ENCODE results near the gene HMGN1. TPM values are rescaled to one million over a fixed set of nuclear protein-coding genes. Genes with fewer than 3 reads are reported as not detected.

HMGN1 gene
- total RNA-seq, 2 donors from 2014 or later, result 526 to 626 TPM

GRCh38 chr21:39313571-39314142 lies 35.2 kb downstream of the HMGN1 start, which contains the start of gene BRWD1:
BRWD1 (minus strand) TSS chr21:39313632; CDS start chr21:39313491, 141 bp downstream.
- Mint-ChIP-seq H3K4me1 (peaks cover 13% of the 10 kb centered on the region), H3K27ac (peak within 1 kb of the TSS; percentile 97), H3K36me3 (ENCODE audit: low read depth) (peaks cover 41% of the 10 kb centered on the region), H3K4me3 (peak within 1 kb of the TSS; percentile 74), H3K27me3 (ENCODE audit: insufficient read depth) (no peaks in the 10 kb centered on the region), H3K9me3 (no peaks in the 10 kb centered on the region)
- Histone ChIP-seq H3K36me3 (ENCODE audit: control insufficient read depth, insufficient read depth, low read length) (peaks cover 29% of the 10 kb centered on the region), H3K27me3 (ENCODE audit: control insufficient read depth, insufficient read depth, low read length, poor library complexity, severe bottlenecking) (no peaks in the 10 kb centered on the region), H3K4me1 (ENCODE audit: control insufficient read depth, insufficient read depth, low read length) (no peaks in the 10 kb centered on the region), H3K9ac (ENCODE audit: extremely low read depth, low read length, poor library complexity, severe bottlenecking) (peak within 1 kb of the TSS; percentile 88), H3K9me3 (ENCODE audit: control insufficient read depth, low read length) (no peaks in the 10 kb centered on the region), H3K27ac (ENCODE audit: low read depth, low read length) (peak within 1 kb of the TSS; percentile 98), H3K4me3 (ENCODE audit: low read length) (peak within 1 kb of the TSS; percentile 89)
- TF ChIP-seq CTCF (conservative IDR thresholded peaks at IDR 0.05), result peak; percentile 61
- DNase-seq, result peak; percentile 91
- 0% methylated on average over 29 to 78 of the region's 78 CpGs for WGBS, 2 experiments (ENCODE audit: insufficient coverage in 1 of 2, insufficient read length in 1 of 2)

GRCh38 chr21:39313042-39313570 lies 35.8 kb downstream of the HMGN1 start:
- H3K27ac ChIP-seq (ENCODE audit: low read depth, low read length), result peak overlapping the region; percentile 98
- Mint-ChIP-seq H3K4me1 (peaks cover 16% of the 10 kb centered on the region), H3K9me3 (no peaks in the 10 kb centered on the region), H3K27me3 (ENCODE audit: insufficient read depth) (no peaks in the 10 kb centered on the region), H3K4me3 (peak overlapping the region; percentile 74), H3K36me3 (ENCODE audit: low read depth) (peaks cover 38% of the 10 kb centered on the region), H3K27ac (no peak overlapping the region)
- DNase-seq, result no peak
- H3K9ac ChIP-seq (ENCODE audit: extremely low read depth, low read length, poor library complexity, severe bottlenecking), result peak overlapping the region; percentile 88
- H3K9me3 ChIP-seq (ENCODE audit: control insufficient read depth, low read length), result no peaks in the 10 kb centered on the region
- no peaks in the 10 kb centered on the region for H3K4me1 ChIP-seq (ENCODE audit: control insufficient read depth, insufficient read depth, low read length)
- peak overlapping the region; percentile 89 for H3K4me3 ChIP-seq (ENCODE audit: low read length)
- H3K27me3 ChIP-seq (ENCODE audit: control insufficient read depth, insufficient read depth, low read length, poor library complexity, severe bottlenecking), result no peaks in the 10 kb centered on the region
- 0% methylated on average over 4 to 71 of the region's 71 CpGs for WGBS, 2 experiments (ENCODE audit: insufficient coverage in 1 of 2, insufficient read length in 1 of 2)
- H3K36me3 ChIP-seq (ENCODE audit: control insufficient read depth, insufficient read depth, low read length), result peaks cover 32% of the 10 kb centered on the region
- no peak for TF ChIP-seq CTCF (conservative IDR thresholded peaks at IDR 0.05)

GRCh38 chr21:39312112-39313041 lies 36.5 kb downstream of the HMGN1 start:
- 3 to 84% methylated on average over 2 to 63 of the region's 65 CpGs for WGBS, 2 experiments (ENCODE audit: insufficient coverage in 1 of 2, insufficient read length in 1 of 2)
- peak overlapping the region; percentile 84 for H3K27ac Mint-ChIP-seq
- Histone ChIP-seq H3K27me3 (ENCODE audit: control insufficient read depth, insufficient read depth, low read length, poor library complexity, severe bottlenecking) (no peaks in the 10 kb centered on the region), H3K9ac (ENCODE audit: extremely low read depth, low read length, poor library complexity, severe bottlenecking) (no peak overlapping the region), H3K4me3 (ENCODE audit: low read length) (peak overlapping the region; percentile 80), H3K27ac (ENCODE audit: low read depth, low read length) (no peak overlapping the region), H3K9me3 (ENCODE audit: control insufficient read depth, low read length) (no peaks in the 10 kb centered on the region), H3K36me3 (ENCODE audit: control insufficient read depth, insufficient read depth, low read length) (peaks cover 39% of the 10 kb centered on the region), H3K4me1 (ENCODE audit: control insufficient read depth, insufficient read depth, low read length) (no peaks in the 10 kb centered on the region)
- no peaks in the 10 kb centered on the region for H3K27me3 Mint-ChIP-seq (ENCODE audit: insufficient read depth)
- H3K9me3 Mint-ChIP-seq, result no peaks in the 10 kb centered on the region
- H3K4me1 Mint-ChIP-seq, result peaks cover 16% of the 10 kb centered on the region
- TF ChIP-seq CTCF (conservative IDR thresholded peaks at IDR 0.05), result no peak
- peak overlapping the region; percentile 74 for H3K4me3 Mint-ChIP-seq
- H3K36me3 Mint-ChIP-seq (ENCODE audit: low read depth), result peaks cover 34% of the 10 kb centered on the region
- peak; percentile 97 for DNase-seq
